Activated CD4-positive, alpha-beta T cell treated with anti-CD3 and anti-CD28 coated beads, Interleukin-2, amount 50 U/mL, for 1 hour (primary cell): ENCODE results near the gene DCAF4.

Experiments
- DNase-seq: peaks from one replicate; pipeline ENCODE4 v3.0.0-alpha.2; 2020

The DCAF4 gene, protein sequence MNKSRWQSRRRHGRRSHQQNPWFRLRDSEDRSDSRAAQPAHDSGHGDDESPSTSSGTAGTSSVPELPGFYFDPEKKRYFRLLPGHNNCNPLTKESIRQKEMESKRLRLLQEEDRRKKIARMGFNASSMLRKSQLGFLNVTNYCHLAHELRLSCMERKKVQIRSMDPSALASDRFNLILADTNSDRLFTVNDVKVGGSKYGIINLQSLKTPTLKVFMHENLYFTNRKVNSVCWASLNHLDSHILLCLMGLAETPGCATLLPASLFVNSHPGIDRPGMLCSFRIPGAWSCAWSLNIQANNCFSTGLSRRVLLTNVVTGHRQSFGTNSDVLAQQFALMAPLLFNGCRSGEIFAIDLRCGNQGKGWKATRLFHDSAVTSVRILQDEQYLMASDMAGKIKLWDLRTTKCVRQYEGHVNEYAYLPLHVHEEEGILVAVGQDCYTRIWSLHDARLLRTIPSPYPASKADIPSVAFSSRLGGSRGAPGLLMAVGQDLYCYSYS

GRCh38 chr14:72926292-72927028 is at the start of gene DCAF4:
Gene DCAF4, plus strand, starts transcription at chr14:72926464. Its CDS starts 11,515 bp downstream, at chr14:72937979.
- DNase-seq = peak; percentile 91

DNA sequence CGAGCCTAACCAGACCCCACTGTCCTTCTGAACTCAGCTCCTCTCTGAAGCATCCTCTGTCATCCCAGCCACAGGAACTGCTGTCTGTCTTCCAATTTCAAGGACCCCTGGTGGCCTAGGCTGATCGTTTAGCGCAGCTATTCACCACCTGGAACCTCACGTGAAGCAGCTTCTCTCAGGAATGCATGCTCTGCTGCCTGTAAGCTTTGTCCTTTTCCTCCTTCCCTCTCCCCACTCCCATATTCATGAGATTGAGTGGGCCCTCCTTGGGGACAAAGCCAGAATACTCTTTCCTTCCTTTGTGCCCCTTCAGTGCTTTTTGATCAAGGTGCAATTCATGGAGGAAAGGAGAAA is 49.6 kb upstream of the DCAF4 start:
- DNase-seq = no peak

GRCh38 chr14:72878746-72879145 is 47.5 kb upstream of the DCAF4 start:
- DNase-seq = no peak

DNA sequence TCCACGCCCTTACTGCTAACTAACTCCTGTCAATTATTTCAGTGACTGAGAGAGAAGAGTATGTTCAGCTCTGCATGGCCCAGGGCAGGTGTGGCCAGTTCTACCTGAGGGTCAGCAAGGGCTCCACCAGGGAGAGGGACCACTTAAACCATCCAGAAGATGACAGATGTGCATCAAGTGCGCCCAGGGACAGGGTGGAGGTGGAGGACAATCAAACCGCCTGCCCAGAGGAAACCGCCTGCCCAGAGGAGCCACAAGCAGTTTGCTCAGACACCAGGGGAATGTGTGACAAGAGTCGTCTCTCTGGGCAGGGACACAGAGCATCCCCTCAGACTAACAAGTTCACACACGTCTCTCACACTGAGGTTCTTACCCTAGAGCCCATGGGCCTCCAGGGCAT is 46.8 kb upstream of the DCAF4 start:
- DNase-seq = no peak

DNA sequence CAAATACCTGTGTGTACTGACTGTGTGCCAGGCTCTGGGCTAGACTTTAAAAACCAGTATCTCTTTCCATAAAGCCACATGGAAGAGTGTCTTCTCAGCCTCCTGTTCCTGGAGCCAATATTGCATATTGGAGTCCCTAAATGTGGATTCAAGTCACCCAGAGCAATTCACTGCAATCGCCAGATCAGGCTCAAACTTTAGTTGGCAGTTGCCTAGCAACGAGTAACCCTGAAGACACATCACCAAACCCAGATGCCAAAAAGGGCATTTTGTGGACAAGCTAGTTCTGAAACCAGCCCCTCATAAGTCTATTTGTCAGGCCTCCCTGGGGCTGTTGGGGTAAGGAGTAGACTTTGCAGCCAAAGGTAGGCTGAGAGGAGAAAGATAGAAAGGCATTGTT is 46.1 kb upstream of the DCAF4 start:
- DNase-seq = no peak

GRCh38 chr14:72880820-72881219 is 45.4 kb upstream of the DCAF4 start:
- DNase-seq = no peak

GRCh38 chr14:72881543-72881942 is 44.7 kb upstream of the DCAF4 start:
- DNase-seq = no peak

DNA sequence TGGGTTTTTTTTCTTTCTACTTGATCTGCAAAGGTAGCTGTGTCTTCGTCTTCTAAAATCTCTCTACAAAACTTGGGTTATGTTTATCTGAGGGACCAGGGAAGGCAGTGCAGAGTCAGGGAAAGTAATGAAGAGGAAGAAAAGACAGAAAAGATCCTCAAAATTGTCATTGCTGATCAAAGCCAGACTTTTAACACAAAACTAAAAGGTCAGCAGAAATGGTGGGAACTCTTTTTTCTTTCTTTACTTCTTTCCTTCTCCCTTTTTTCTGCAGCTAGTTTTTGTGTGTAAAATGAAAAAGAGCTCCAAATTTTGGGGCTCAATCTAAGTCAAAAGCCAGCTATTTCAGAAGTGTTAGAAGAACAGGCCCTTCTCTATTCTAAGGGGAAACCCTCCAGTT is 44.2 kb upstream of the DCAF4 start:
- DNase-seq = no peak

DNA sequence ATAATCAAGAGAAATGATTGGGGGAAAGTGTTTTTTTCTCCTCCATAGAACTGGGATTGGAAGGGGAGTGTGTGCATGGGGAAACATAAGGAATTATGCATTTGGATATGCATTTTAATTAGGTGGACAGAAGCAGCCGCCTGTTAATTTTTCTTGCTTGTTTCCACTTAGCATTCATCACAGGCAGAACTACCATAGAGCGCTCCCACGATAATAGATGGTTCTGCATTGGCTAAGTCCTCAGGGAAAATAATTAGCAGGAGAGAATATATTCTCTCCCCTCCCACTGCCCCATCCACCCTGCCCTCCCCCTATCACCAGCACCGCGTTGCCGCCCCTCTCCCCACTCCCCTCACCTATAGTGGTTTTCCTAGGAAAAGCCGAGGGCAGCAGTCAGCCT is 43.8 kb upstream of the DCAF4 start:
- no peak for DNase-seq

DNA sequence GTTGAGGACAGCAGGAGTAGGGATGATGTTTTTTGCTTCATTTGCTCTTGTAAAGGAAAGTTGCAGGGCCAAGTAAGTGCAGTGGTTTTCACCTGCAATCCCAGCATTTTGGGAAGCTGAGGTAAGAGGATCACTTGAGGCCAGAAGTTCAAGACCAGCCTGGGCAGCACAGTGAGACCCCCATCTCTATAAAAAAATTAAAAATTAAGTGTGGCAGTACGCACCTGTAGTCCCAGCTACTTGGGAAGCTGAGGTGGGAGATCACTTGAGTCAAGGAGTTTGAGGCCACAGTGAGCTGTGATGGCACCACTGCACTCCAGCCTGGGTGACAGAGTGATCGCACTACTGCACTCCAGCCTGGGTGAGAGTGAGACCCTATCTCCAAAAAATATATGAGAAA is 43.2 kb upstream of the DCAF4 start:
- no peak for DNase-seq

DNA sequence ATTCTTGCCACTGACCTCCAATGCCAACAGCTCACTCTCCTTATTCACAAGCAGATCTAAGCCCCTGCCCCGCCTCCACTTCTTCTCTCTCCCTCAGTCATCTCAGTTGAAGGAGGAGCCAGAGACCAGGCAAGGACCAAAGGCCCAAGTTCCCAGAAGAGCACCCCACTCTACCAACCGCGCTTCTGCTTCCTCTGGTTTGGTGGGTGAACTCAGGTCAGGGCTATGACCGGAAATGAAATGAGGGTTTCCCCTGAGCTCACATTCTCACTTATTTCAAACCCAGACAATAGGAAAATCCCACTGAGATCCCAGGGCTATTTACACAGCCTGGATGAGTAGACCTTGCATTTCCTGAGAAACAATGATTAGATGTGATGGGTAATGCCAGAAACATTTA is 42.3 kb upstream of the DCAF4 start:
- DNase-seq = no peak

- DNase-seq = no peak
These were observed 41.9 kb upstream of the DCAF4 start for GRCh38 chr14:72884386-72884785.

DNA sequence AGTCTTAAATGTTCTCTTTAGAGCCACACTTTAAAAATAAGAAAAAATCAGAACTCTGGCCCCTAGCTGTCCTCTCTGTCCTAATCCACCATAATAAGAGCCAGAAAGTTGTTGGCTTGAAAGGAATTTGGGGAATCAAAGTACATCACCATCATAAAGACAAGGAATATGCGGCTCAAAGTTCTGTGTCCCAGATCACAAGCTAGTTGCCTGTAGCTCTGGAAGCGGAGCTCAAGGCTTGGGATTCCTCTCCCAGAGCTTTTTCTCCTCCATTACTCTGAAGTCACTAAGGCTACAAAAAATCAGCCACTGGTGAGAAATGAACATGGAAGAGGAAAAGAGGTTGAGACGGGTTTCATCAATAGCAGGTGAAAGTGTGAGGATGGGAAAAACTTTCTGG is 38.8 kb upstream of the DCAF4 start:
- no peak for DNase-seq

- no peak for DNase-seq
These were observed 38.1 kb upstream of the DCAF4 start for GRCh38 chr14:72888192-72888591.

- no peak for DNase-seq
These were observed 37.5 kb upstream of the DCAF4 start for GRCh38 chr14:72888636-72889201.

- DNase-seq = no peak
These were observed 36.9 kb upstream of the DCAF4 start for GRCh38 chr14:72889366-72889765.

- DNase-seq = no peak
These were observed 34.6 kb upstream of the DCAF4 start for GRCh38 chr14:72891666-72892102.

- peak; percentile 15 for DNase-seq
These were observed 34.0 kb upstream of the DCAF4 start for GRCh38 chr14:72892103-72892878.

DNA sequence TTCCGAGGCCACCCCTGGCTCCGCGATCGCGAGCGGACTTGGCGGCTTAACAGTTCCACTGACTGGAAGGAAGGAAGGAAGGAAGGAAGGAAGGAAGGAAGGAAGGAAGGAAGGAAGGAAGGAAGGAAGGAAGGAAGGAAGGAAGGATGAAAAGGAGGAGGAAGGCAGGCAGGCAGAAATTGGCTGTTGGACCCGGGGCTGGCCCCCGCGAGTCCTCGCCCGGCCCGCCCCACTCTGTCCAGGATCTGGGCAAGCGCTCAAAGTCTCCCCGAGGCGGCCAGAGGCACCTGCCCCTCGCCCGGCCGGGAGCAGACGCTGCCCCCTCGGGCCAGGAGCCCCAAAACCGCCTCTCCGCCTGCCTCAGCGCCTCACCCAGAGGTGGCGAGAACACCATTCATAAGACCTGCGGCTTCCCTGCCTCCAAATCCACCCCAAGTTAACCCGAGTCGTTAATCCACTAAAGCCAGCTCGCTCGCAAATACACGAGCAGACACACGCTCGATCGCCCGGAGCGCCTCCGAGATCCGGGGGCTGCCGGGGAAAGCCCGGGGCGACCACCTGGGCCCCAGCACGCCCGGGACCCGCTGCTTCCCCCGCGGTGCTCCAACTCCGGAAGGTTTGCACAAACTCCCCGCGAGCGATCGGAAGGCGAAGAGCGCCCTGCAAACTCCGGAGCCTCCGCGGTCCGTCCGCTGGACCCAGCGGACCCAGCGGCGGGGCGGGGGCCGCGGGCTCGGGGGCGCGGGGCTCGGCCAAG is 33.2 kb upstream of the DCAF4 start:
- DNase-seq = peak; percentile 11

DNA sequence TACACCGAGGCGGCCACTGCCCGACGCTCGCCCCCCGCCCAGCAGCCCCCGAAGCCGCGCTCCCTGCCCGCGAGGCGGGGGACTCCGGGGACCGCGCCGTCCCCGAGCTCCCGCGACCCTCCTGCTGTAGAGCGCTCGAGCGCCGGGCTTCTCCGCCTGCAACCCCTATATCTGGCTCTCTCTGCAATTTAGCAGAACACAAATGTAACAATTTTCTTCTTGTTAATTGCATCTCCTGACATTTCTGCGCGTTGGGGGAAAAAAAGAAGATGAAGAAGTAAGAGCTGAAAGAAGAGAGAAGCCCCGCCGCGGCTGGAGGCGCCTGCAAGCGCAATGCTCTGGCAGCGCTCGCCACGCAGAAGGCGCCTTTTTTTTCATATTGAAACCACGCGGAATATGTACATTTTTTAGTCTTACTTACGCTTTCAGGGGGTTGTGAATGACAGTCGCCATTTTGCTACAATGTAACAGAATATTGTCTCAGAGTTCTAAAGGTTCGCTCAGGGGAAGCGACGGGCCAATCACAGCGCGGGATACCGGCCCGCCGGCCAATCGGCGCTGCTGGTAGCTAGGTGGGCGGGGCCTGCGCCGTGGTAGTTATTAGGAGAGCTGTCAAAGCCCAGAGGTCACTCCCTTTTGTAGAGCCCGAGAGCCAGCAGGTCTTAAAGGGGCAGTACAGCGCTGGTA is 32.5 kb upstream of the DCAF4 start, which contains the start of gene DPF3:
DPF3 (minus strand) TSS at position 466 of the 687 bp plus-strand sequence; CDS start at position 453, 13 bp downstream.
- peak; percentile 92 for DNase-seq

DNA sequence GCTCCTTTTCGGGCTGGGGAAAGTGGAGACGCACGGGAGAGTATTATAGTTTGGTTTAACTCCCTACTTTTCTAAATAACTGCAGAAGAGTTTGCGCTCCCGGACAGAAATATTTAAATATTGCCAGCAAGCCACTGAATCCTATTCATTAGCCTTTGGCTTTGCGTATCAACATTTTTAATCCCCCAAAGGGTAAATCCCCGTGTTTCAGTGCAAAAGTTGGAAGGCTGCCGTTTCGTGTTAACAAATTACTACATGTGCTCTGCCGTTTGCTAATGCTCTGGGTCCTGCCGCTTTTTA is 32.0 kb upstream of the DCAF4 start:
- DNase-seq = no peak
